ENCODE results near the gene SLC9A3.

Gene SLC9A3

GRCh38 chr5:457195-457961, 66.9 kb downstream of the SLC9A3 start:
- DNase-seq, result peak; percentile 12

GRCh38 chr5:456351-457194, 67.7 kb downstream of the SLC9A3 start:
- DNase-seq, result peak; percentile 8

DNA sequence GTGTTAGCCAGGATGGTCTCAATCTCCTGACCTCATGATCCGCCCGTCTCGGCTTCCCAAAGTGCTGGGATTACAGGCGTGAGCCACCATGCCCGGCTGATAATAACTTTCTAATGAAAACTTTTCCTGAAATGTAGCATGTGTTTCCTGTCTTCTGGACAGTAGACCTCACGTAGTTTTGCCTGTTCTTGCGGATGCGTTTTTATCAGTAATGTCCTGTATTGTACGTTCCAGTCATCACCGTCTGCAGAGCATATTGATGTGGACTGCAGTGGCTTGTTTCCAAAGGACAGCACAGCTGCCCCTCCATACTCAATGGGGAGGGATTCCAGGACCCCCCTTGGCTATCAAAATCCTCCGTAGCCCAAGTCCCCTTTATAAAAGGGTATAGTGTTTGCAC, 68.4 kb downstream of the SLC9A3 start:
- peak; percentile 10 for DNase-seq

- DNase-seq, result no peak
Observed at GRCh38 chr5:454936-455335, 69.3 kb downstream of the SLC9A3 start.

- peak; percentile 11 for DNase-seq
Observed at GRCh38 chr5:453725-454481, 70.3 kb downstream of the SLC9A3 start.

GRCh38 chr5:452978-453710, 71.1 kb downstream of the SLC9A3 start:
- DNase-seq, result peak; percentile 24

DNA sequence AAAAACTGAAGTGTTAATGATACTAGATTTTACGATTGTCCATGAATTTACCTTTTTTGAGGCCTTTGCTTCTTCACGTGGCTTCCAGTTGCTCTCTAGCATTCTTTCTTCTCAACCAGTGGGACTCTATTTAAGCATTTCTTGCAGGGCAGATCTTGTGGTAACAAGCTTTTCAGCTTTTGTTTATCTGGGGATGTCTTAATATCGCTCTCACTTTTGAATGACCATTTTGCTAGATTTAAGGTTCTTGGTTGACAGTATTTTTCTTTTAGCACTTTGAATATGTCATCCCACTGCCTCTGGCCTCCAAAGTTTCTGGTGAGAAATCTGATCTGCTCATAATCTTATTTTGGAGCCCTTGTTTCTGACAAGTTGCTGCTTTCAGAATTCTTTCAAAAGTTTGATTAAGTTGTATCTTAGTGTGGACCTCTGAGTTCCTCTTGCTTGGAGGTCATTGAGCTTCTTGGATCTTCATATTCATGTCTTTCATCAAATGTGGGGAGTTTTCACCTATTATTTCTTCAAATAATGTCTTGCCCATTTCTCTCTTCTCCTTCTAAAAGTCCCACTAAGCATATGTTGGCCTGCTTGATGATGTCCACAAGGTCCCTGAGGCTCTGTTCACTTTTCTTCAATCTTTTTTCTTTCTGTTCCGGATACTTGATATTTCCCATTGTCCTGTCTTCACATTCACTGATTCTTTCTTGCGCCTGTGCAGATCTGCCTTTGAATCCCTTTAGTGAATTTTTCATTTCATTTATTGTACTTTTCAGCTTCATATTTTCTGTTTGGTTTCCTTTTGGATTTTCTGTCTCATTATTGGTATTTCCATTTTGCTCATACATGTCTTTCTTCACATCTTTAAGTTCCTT, 72.4 kb downstream of the SLC9A3 start:
- DNase-seq, result no peak

DNA sequence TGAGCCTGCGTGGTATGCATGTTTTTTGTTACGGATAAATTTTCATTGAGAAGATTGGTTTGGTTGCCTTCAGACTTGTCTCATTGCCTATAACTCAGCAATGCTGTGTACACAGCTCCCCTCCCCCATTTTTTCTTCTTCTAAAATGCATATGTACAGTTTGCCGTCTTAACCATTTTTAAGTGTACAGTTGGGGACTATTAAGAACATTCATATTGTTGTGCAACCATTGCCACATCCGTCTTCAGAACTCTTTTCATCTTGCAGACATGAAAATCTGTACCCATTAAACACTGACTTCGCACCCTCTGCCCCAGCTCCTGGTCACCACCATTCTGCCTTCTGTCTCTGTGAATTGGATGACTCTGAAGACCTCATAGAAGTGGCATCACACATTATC, 75.1 kb downstream of the SLC9A3 start:
- DNase-seq, result no peak

DNA sequence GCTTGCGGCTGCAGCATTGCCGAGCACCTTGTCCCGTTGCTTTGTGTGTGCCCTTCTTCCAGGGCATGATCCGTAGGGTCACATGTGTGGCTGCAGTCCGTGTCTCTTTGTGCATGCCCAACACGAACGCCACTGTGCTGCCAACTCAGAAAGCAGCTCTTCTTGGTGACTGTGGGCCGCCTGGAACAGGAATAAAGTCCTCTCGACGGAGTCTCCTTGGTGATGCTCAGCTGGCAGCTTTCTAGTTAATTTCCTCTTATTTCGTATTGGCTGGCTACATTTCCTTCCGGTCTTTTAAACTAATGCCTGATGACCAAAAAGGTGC, 75.5 kb downstream of the SLC9A3 start:
- no peak for DNase-seq

DNA sequence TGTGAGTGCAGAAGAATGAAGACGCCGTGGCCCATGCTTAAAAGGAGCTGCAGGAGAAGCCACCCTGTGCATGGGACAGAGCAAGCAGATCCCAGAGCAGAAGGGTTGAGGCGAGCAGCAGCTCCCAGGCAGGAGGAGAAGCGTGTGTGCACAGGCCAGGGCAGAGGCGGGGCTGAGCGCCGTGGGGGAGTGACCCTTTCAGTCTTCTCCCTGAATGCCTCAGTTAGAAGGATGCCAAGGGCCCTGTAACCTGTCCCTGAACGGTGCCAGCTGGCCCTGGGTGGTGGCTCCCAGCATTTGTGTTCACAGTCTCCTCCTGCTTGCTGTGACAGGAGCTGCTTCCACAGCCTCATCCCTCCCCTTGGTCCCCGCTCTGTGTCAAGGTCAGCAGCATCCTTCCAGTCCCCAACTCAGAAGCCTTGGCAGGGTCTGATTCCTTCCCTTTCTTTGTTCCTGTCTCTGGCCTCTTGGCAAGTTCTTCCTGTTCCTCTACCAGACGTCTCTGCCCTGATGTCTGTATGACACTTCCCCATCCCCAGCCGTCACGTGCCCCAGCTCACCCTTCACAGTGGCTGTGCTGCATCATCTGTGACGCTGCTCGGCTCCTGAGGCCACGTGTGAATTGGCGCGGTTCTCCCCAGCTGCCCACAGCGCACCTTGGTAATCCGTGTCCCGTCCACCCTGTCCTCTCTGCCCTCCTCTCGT, 76.0 kb downstream of the SLC9A3 start:
- DNase-seq, result peak; percentile 48

DNA sequence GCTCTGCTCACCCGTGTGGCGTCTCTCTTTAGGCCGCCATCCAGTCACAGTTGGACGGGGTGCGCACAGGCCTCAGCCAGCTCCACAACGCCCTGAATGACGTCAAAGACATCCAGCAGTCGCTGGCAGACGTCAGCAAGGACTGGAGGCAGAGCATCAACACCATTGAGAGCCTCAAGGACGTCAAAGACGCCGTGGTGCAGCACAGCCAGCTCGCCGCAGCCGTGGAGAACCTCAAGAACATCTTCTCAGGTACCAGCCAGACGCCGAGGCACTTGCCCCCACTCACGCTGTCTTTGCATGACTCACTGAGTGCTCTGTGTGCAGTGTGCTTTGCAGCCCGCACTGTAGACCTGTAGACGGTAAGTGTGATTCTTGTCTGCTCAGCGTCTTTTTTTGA, 76.7 kb downstream of the SLC9A3 start:
- DNase-seq, result peak; percentile 14

GRCh38 chr5:446883-447263, 77.4 kb downstream of the SLC9A3 start:
- peak; percentile 13 for DNase-seq

GRCh38 chr5:446066-446882, 78.0 kb downstream of the SLC9A3 start:
- DNase-seq, result peak; percentile 10

GRCh38 chr5:445591-445990, 78.7 kb downstream of the SLC9A3 start:
- DNase-seq, result no peak

DNA sequence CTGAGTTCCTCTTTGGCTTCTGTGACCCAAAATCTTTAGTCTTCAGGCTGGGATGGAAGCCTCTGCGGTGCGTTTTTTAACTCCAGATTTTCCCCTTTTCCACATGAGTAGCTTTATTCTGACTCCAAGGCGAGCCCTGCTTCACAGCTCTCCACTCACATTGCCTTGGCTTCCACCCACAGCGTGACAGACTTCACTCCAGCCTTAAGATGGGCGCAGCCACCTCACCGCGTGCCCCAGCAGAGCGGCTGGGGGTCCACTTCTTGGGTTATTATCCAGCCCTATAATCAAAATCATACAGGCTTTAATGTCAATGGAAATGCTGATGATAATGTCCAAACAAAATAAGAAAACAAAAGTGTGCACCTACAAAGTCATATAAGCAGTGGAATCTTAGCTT, 80.0 kb downstream of the SLC9A3 start:
- peak; percentile 9 for DNase-seq

DNA sequence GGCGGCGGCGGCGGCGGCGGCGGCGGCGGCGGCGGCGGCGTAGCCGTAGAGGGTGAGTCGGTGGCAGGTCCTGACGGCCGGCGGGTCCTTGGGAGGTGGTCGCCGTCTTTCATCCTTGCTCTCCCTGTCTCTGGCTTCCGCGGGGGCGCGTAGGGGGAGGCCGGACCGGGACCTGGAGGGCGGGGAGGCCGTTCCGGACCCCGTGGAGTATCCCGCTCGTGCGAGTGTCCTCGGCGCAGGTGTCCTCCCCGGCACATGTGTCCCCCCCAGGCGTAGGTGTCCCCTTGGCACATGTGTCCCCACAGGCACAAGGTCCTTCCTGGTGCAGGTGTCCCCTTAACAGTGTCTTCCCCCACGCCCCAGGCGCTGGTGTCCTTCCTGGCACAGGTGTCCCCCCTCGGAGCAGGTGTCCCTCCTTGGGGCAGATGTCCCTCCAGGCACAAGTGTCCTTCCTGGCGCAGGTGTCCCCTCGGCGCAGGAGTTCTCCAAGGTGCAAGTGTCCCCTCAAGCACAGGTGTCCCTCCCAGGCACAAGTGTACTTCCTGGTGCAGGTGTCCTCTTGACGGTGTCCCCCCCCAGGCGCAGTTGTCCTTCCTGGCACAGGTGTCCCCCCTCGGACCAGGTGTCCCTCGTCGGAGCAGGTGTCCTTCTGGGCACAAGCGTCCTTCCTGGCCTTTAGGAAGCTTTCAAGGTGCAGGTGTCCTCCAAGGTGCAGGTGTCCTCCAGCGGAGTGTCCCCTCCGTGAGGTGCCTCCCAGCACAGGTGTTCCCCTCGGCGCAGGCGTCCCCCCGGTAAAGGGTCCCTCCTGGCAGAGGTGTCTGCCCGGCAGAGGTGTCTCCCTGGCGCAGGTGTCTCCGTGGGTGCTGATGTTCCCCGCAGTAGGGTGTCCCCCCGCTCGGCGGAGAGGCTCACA, 80.8 kb downstream of the SLC9A3 start:
- no peak for DNase-seq

GRCh38 chr5:442335-443238, 81.7 kb downstream of the SLC9A3 start, which contains the start of gene EXOC3:
Gene EXOC3 (plus strand): TSS chr5:443176. CDS start chr5:446206, 3,030 bp downstream.
- peak; percentile 86 for DNase-seq

GRCh38 chr5:441996-442334, 82.3 kb downstream of the SLC9A3 start:
- no peak for DNase-seq

Measured in femur (tissue), 1 donor.